ENCODE measurements around the gene ASPRV1.
"Not testable (repeated sequence)": the region's sequence is repeated elsewhere in the genome, so short reads cannot be mapped to it uniquely, and the experiment has no call there.

Gene ASPRV1

GRCh38 chr2:70005216-70005615 lies 43.8 kb upstream of the ASPRV1 start:
- DNase-seq (ENCODE audit: low spot score): no peak
- no peak for TF ChIP-seq CTCF (IDR thresholded peaks at IDR 0.05; ENCODE audit: extremely low read depth, missing control alignments)

GRCh38 chr2:70003093-70003830 lies 41.8 kb upstream of the ASPRV1 start:
- no peak for TF ChIP-seq CTCF (IDR thresholded peaks at IDR 0.05; ENCODE audit: extremely low read depth, missing control alignments)
- DNase-seq (ENCODE audit: low spot score): no peak

- DNase-seq (ENCODE audit: low spot score): no peak
- TF ChIP-seq CTCF (IDR thresholded peaks at IDR 0.05; ENCODE audit: extremely low read depth, missing control alignments): no peak
Observed at GRCh38 chr2:70002241-70002899, 40.9 kb upstream of the ASPRV1 start.

GRCh38 chr2:70000529-70000928 lies 39.1 kb upstream of the ASPRV1 start:
- DNase-seq (ENCODE audit: low spot score): not testable (repeated sequence)

- DNase-seq (ENCODE audit: low spot score): no peak
Observed at GRCh38 chr2:69998761-69999160, 37.3 kb upstream of the ASPRV1 start.

GRCh38 chr2:69997015-69997830 lies 35.8 kb upstream of the ASPRV1 start:
- no peak for TF ChIP-seq CTCF (IDR thresholded peaks at IDR 0.05; ENCODE audit: extremely low read depth, missing control alignments)
- no peak for DNase-seq (ENCODE audit: low spot score)

More at GRCh38 chr2:69998761-69999160, 37.3 kb upstream of the ASPRV1 start:
- TF ChIP-seq CTCF (IDR thresholded peaks at IDR 0.05; ENCODE audit: extremely low read depth, missing control alignments): no peak

- TF ChIP-seq CTCF (IDR thresholded peaks at IDR 0.05; ENCODE audit: extremely low read depth, missing control alignments): no peak
- DNase-seq (ENCODE audit: low spot score): no peak
Observed at GRCh38 chr2:69995511-69995910, 34.1 kb upstream of the ASPRV1 start.
